HG02973 (cell line): Measurements from ENCODE around the gene RAB25.

ENCODE experiments used
- ATAC-seq: cut with Tn5 transposase; IDR thresholded peaks from one replicate; pipeline ENCODE4 v1.9.1; 2021; ENCODE audit warnings: moderate library complexity; ENCODE audit not compliant: unreplicated experiment

RAB25 gene

GRCh38 chr1:156078728-156079127 lies 17.8 kb downstream of the RAB25 start:
- no peak for ATAC-seq

DNA sequence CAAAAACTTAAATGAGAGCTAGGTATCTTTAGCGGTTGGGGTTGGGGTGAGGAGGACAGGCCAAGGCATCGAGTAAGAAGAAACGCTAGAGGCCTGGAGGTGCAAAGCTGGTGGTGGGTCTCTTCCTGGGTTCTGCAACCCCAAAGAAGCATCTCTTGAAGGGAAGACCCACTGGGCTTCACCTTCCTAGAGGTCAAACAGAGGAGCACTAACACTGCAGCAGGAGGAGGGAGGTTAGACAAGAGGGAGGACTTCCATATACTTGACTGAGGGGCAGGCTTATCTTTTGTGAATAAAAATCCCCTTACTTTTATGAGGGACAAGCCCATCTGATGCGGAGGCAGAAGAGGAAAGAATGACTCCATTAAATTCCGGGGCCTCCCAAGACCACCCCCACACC lies 18.8 kb downstream of the RAB25 start:
- ATAC-seq = no peak

GRCh38 chr1:156080241-156080862 lies 19.4 kb downstream of the RAB25 start:
- no peak for ATAC-seq

DNA sequence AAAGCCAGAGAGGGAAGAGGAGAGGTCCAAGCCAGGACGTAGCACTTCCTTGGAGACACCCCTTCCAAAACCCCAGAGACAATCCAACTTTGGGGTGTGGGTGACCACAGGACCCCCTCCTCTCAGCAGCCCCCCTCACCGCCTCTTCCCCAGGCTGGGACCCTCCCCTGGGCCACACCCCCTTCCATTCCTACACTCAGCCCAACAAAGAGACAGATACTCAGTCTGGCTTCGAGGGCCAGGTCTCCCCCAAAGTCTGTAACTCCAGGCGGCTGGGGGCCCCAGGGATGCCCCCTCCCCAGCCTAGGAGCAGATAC lies 19.9 kb downstream of the RAB25 start:
- no peak for ATAC-seq

- ATAC-seq = no peak
Observed at GRCh38 chr1:156081180-156081916, 20.4 kb downstream of the RAB25 start.

- no peak for ATAC-seq
Observed at GRCh38 chr1:156081917-156082308, 21.0 kb downstream of the RAB25 start.

DNA sequence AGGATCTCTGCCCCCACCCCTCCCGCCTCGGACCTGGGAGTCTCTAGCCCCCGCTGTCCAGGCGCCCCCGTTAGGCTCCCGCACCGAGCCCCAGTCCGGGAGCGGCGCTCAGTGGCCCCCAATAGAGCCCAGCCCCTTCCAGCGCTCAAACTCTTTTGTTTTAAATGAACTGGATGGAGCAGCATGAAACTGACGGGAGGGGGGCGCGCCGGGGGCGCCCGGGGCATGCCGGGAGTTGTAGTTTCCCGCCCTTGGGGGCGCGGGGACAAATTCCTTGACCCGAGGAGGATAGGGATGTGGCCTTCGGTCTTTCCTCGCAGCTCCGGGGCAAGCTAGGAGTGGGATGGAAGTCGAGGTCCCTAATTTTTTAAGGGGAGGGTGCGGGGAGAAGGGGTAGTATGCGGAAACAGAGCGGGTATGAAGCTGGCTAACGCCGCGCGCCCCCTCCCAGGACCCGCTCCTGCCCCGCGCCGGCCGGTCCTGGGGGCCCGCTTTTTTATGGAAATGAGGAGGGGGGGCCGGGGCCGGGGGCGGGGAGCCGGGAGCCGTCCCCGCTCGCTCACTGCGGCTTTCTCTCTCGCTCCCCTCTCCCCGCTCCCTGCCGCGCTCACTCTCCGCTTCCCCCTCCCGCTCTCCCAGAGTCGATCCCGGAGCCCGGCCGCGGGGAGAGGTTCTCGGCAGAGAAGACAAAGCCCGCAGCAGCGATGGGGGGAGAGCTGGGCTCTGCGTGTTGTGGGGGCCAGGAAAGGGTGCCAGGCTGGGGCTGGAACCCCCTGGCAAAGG lies 21.5 kb downstream of the RAB25 start, which contains the start of gene MEX3A:
TSS of gene MEX3A (minus strand) at position 157 of the 783 bp plus-strand sequence. CDS start 467 bp downstream, outside the sequence.
- ATAC-seq = no peak

DNA sequence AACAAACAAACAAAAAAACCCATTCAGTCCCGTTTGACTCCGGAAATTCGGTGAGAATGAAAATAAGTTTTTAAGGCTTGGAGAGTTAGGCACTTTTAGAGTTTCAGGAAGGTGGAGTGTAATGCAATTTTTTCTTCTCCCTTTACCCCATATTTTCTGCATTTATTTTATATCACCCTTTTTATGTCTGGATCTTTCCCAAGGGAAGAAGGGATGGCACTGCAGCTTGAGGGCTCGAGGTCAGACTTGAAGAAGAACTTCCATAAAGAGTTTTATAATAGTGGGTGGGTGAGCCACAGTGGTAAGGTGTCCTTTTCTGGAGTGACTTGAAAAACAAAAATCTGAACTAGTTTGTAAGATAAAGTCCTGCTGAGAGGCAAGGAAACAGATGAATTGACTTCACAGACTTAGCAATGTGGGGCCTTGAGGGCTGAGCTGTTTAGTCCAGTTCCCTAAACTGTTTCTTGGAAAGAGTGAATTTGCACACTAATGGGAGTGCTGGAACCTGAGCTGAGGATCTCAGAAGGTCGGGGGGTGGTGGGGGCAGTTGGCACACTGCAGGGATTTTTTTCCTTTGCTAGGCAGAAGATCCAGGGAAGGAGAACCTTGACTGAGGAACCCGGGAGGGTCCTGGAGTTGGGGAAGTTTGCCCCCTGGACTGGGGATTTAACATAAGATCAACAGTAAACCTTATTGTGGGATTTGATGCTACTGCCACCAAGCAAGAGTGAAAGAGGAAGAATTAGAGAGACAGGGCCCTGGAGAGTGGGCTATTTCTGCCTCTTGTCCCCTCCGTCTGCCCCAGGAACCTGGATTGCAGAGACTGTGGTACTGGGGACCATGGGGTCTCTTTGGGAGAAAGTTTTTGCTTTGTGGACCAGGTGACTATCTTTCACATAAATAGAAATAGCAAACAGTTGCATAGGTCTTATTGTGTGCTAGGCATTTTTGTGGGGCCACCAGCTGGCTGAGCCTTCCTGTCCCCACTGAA lies 23.1 kb downstream of the RAB25 start:
- no peak for ATAC-seq

- ATAC-seq = no peak
Observed at GRCh38 chr1:156086256-156086662, 25.3 kb downstream of the RAB25 start.

GRCh38 chr1:156089704-156090103 lies 28.7 kb downstream of the RAB25 start:
- no peak for ATAC-seq

DNA sequence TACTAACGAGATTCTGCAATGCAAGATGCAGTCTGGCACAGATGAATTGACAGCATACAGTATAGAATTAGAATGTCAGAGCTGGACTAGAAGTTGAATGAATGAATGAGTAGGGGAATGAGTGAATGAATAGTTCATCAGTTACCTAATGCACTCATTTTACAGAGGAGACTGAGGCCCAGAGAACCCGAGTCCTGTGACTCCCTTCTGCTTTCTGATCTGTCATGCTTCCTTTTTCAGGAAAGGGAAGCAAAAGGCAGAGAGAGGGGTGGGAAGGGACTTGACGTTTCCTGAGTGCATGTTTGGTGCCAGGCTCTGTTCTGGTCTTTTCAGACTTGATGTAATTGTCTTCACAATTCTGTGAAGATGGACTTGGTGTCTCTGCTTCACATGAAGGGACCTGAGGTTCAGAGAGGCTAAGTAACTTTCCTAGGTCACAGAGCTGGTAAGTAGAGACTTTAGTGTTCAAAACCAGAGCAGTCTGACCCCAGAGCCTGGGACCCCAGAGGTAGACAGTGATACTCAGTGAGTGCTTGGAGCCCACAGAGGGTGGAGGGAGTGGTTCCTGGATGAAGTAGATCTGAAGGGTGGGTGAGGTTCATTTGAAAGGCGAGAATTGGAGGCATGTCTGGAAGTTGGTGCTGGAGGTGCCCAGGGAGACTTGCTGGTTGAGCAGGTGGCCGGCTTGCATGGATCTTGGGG lies 29.3 kb downstream of the RAB25 start:
- ATAC-seq = no peak

DNA sequence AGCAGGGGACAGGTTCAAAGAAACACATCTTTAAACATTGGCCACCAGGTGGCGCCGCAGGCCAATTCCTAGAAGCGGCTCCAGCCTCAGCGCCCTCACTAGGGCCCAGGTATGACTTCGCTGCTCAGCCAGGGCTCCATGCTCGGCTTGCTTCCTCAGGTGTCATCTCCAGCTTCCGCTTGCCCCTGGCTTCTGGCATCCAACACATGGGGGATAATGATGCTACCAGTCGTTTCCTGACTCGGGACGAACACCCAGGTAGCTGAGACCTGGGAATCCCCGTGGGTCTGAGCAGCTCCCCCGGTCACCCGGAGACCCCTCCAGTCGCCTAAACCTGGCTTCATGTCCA lies 29.9 kb downstream of the RAB25 start:
- peak; percentile 47 for ATAC-seq

DNA sequence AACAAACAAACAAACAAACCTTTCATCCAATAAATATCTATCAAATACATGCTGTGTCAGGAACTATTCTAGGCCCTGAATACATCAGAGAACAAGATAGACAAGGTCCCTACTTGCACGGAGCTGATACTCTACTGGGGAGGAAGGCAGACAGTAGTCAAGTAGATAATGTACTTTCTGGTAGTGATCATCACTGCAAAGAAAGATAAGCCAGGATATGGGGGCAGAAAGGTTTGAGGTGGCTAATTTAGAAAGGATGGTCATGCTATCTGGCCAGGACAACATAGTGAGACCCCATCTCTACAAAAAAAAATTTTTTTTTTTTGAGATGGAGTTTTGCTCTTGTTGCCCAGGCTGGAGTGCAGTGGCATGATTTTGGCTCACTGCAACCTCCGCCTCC lies 30.6 kb downstream of the RAB25 start:
- no peak for ATAC-seq

- no peak for ATAC-seq
Observed at GRCh38 chr1:156095906-156096508, 35.0 kb downstream of the RAB25 start.

DNA sequence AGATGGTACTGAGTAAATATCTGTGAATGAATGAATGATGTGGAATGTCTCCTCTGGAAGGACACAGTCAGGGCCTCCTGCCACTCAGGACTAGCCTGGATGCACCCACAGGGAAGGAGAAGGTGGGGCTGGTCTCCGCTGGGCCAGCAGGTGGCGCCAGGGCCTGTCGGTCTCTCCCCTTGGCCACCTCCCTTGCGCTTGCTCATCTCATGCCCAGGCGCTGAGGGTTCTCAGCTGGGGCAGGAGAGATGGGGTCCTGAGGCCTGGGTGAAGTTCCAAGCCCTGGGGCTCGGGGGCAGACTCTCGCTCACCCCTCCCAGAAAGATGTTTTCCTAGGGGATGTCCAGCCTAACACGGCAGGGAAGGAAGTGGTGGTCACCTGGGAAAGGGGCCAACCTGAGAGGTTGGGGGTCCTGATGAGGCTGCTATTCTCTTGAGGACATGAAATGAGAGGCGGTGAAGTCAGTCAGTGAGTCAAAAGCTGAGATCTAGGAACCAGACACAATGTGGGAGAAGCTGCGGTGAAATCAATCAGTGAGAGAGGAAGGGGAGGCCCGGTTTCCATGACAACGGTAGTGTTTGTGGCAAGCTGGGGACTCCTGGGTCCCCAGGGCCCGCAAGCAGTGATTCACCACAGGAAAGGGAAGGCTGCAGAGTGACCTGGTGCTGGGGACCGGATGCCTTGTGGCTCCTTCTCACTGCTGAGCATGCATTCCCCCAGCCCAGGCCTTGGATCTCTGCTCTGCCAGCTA lies 35.9 kb downstream of the RAB25 start:
- ATAC-seq = peak; percentile 43

DNA sequence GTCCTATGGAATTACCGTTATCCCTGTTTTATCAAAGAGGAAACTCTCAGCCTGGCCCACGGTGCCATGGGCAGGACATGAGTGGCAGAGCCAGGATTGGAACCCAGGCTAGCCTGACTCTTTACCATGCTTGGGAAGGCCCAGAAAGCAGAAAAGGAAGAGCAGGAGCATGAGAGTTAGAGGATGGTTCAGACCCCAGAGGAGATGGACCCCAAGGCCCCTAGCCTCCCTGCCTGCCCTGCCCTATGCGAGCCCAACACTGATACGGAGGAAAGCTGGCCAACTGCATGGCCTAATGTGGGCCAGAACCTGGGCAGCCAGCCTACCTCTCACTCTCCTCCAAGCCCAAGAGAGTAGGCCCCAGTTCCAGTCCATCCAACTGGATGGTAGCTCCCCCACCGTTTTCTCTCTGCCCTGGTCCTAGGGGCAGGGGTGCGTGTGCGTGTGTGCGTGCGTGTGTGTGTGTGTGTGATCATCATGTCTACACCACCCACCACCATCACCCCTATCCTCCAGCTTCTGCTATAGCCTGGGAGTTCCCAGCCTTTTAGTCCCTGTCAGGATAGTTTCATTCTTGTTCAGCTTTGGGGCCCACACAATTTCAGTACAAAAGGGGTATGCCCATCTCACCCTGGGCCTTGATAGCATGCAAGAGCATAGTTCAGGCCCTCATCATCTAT lies 36.7 kb downstream of the RAB25 start:
- no peak for ATAC-seq

GRCh38 chr1:156098784-156099183 lies 37.8 kb downstream of the RAB25 start:
- no peak for ATAC-seq

DNA sequence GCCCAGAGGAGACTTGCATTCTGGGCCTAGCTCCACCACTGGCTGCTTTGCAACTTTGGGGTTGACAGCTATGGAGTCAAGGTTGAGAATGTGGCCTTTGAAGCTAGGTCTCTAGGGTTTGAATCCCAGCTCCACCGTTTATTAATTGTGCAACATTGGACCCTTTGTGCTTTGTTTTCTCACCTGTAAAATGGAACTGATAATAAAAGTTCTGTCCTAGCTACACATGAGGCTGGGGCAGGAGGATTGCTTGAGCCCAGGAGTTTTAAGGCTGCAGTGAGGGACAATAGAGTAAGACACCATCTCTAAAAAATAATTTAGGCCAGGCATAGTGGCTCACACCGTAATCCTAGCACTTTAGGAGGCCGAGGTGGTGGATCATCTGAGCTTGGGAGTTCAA lies 38.3 kb downstream of the RAB25 start:
- ATAC-seq = no peak
